Effector CD8-positive, alpha-beta T cell (primary cell): ENCODE results near the gene POU6F2.

Experiments
- DNase-seq: peaks from one replicate; lab custom pipeline; 2025; lab: John Stamatoyannopoulos, UW

POU6F2 gene

GRCh38 chr7:39069896-39070881 is 92.5 kb downstream of the POU6F2 start:
- DNase-seq = no peak

- DNase-seq = no peak
Measured at GRCh38 chr7:39071116-39071515, 93.4 kb downstream of the POU6F2 start.

DNA sequence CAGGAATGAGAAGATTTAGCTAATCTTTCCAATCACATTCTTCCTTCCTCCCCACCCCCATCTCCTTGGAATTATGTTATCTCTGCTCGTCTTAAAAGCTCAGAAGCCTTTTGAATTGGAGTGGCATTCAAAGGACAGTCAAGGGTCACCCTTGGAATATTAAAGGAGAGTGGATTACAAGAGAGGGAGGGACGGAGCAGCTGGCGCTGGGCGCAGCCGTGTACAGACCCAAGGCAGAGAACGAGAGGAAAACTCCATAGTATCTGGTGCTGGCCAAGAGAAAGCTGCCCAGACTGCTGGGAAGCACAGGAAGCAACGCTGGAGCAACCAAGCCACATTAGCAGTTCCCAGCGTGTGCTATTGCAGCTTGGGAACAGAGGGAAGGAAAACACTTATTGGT is 95.7 kb downstream of the POU6F2 start:
- DNase-seq = no peak

DNA sequence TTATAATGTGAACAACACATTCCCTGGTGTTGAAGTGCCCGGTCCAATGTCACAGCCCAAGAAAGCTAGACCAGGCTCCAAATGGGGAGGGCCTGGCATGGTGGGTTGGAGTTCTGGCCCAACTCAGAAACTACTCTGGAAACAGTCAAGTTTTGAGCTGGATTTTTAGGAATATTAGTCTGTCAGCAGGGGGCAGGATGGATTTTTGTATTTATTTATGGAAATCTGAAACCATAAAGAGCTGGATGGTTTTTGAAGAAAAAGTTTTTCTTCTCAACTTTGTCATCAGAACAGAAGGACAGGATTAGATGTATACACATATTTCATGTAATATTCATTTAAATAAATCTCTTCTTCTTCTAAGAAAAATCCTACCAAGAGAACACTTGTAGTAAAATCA is 97.5 kb downstream of the POU6F2 start:
- no peak for DNase-seq

DNA sequence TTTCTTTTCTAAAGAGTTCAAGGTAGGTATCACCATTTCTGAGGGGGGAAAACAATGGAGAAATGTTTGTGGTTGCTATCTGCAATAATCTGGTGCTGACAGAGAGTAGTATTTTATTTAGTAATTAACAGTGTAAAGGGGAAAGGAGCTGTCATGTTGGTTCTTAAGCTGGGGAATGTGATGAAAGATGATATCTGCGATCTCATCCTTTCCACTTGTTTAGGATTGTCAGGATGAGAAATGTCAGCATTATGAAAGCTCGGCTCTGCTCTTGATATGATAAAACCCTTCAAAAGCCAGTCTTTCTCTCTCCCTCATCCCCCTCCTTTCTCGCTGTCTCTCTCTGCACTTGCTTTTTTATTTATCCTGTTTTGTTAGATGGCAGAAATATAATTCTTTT is 106.1 kb downstream of the POU6F2 start:
- no peak for DNase-seq

GRCh38 chr7:39084349-39084748 is 106.6 kb downstream of the POU6F2 start:
- no peak for DNase-seq

DNA sequence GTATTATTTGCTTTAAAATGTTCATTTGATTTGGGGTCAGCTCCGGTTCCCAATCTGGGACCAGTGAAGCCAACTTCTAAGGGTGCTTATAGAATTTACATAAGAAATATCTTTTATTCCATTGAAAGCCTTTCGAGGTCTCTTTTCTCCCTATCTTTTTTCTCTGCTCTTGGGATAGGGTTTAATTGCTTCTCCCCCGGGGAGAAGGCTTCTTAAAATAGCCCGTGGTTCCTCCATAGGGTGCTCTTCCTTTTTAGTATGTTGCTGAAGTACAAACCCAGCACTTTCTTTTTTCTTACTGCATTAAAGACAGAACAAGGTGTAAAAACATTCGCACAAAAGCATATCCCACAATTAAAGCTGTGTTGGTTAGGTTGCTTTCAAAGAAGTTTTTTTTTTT is 107.5 kb downstream of the POU6F2 start:
- DNase-seq = no peak

DNA sequence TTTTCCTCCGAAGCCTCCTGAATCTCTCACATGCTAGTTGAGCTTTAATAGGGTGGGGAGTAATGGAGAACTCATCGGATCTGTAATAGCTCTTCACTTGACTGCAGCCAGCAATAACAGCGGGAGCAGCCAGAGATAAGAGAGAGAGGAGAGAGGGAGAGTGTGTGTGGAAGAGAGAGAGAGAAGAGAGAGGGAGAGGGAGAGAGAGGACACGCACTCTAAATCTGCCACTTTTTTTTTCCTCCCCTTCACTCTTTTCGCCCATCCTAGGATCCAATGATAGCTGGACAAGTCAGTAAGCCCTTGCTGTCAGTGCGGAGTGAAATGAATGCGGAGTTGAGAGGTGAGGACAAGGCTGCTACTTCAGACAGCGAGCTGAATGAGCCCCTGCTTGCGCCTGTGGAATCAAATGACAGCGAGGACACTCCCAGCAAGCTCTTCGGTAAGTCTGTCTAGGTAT is 107.9 kb downstream of the POU6F2 start:
- DNase-seq = no peak

GRCh38 chr7:39086638-39087360 is 109.1 kb downstream of the POU6F2 start:
- DNase-seq = no peak

- DNase-seq = no peak
Measured at GRCh38 chr7:39088730-39089593, 111.3 kb downstream of the POU6F2 start.

DNA sequence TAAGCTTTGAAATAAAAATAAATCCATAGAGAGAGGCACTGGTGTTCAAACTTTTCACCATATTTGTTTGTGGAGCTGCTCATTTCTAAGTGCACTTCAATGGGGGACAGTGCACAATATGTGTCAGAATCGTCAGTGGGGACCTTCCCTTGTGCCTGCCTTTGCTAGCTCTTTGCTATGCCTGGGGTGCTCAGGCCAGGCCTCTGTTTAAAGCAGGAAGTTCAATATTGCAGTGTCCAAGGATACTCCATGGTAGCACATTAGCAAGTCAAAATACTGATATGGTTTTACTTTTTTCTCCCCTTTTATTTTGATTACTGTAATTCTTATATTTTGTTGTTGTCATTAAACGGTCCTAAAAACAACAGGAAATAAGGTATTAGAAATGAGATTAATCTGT is 113.4 kb downstream of the POU6F2 start:
- DNase-seq = no peak

GRCh38 chr7:39091774-39092173 is 114.1 kb downstream of the POU6F2 start:
- DNase-seq = no peak

DNA sequence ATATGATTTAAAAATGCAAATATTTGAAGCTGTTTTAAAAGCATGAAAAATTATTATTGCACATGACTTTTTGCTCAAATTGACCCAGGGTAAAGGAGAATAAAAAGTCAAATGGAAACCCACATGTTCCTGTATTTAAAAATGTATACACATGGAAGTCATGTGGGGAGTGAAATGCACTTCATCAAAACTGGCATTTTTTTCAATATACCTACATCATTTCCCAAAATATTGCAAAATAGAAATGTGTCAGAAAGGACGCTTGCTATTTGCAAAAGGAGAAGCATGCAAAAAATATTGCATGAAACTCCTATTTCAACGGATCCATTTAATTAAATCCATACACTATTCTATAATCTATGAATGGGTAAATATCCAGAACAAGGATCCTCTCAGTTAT is 117.0 kb downstream of the POU6F2 start:
- no peak for DNase-seq

DNA sequence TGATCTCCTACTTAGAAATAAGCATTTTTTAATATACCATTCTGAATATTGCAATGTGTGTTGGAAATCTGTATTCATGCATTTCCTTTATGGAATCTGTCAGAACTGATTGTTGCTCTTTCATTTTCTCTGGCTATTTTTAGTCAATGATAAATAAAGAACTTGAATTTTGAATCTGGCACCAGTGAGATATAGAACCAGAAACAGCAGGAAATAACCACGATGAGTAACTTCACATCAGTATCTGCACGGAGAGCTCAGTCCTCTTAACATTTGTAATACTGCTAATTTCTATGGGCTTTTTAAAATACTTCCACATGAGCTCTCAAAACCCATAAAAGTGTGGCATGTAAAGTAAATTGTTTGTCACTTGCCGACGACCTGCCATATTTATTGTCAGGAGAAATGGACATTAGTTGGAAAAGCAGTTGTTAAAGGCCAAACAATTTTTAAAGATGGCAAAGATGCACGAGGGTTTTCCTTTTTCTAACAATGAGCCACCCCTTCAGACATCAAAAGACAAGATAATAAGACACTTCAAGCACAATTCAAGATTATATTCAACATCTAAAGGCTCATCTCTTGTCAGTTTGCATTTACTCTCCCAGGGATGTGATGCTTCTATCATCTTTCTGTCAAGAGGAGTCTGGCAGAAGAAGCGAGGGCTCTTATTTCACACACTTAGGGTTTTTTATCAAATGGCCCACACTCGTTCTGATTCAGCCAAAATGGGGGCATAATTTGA is 118.3 kb downstream of the POU6F2 start:
- DNase-seq = no peak

DNA sequence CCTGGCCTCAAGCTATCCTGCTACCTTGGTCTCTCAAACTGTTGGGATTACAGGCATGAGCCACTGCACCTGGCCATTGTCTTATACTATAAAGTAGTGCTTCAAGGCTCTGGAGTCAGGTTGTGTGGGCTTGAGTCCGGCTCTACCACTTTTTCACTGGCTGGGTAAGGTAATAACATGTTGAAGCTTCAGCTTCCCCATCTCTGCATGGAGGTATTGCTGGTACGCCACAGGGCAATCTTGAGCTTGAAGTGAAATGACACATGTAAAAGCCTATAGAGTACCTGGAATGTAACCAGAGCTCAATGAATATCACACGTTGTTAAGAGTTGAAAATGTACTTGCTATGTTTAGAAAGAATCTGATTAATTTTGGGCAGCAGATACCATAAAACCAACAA is 120.8 kb downstream of the POU6F2 start:
- DNase-seq = no peak

- DNase-seq = no peak
Measured at GRCh38 chr7:39099146-39099545, 121.4 kb downstream of the POU6F2 start.

GRCh38 chr7:39100270-39100669 is 122.6 kb downstream of the POU6F2 start:
- no peak for DNase-seq

DNA sequence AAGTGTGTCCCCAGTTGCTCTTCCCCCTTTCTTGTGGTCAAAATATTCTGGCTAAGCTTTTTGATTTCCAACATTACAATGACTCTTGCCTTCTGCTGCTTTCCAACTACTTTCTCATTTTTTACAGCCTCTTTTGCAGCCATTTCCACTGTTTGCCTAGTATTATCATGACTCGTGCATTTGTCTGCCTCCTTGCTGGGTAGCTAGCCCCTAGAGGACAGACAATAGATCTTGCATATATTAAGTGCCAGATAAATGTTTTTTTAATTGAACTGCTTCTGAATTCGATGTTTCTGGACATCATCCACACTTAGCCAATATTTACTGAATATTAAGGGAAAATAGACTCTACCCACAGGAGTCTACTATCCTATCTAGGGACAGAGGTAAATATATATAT is 124.5 kb downstream of the POU6F2 start:
- DNase-seq = no peak

GRCh38 chr7:39105720-39106119 is 128.0 kb downstream of the POU6F2 start:
- DNase-seq = no peak

DNA sequence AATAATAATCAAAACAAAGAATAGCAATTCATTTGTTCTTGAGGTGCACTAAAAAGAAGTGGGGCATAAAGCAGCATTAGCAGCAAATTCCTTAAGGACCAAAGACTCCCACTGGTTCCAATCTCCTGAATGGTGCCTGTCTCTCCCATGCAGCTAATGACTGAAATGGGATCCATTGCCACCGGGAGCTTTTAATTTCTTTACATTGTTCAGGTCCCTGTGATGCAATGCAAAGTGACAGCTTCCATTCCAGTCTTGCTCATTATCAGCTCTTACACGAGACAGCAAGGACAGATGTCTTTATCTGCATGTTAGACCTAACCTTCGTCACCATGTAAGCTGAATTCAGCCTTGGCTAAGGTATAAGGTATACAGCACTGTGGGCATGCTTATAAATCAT is 148.1 kb downstream of the POU6F2 start:
- DNase-seq = no peak

DNA sequence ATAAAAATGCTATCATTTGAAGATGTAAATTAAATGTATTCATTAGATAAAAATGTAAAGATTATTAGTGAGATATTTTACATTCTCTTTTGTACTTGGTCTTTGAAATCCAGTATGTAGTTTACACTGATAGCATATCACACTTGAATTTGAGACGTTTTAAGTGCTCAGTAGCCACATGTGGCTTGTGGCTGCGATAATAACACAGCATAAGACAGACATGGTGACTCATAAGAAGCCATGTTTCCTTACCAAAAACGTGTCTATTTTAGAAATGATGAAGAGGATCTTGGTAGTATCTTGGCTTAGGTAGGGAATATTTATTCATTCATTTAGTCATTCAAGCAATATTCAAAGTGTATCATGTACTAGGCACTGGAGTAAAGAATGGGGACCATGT is 149.3 kb downstream of the POU6F2 start:
- DNase-seq = no peak
